ENCODE measurements around the gene ARHGAP24. TPM values are rescaled to one million over a fixed set of nuclear protein-coding genes. Genes with fewer than 3 reads are reported as not detected.

The ARHGAP24 gene
- total RNA-seq, 1 donor from 2014 or later: 17.8 TPM

GRCh38 chr4:85707611-85708010 is 232.7 kb downstream of the ARHGAP24 start:
- DNase-seq (ENCODE audit: low spot score, unreplicated experiment): no peak
- no peaks in the 10 kb centered on the region for H3K4me1 Mint-ChIP-seq (ENCODE audit: low read depth)
- no peak overlapping the region for H3K4me3 Mint-ChIP-seq (ENCODE audit: low read depth)
- TF ChIP-seq, protein P1, sequence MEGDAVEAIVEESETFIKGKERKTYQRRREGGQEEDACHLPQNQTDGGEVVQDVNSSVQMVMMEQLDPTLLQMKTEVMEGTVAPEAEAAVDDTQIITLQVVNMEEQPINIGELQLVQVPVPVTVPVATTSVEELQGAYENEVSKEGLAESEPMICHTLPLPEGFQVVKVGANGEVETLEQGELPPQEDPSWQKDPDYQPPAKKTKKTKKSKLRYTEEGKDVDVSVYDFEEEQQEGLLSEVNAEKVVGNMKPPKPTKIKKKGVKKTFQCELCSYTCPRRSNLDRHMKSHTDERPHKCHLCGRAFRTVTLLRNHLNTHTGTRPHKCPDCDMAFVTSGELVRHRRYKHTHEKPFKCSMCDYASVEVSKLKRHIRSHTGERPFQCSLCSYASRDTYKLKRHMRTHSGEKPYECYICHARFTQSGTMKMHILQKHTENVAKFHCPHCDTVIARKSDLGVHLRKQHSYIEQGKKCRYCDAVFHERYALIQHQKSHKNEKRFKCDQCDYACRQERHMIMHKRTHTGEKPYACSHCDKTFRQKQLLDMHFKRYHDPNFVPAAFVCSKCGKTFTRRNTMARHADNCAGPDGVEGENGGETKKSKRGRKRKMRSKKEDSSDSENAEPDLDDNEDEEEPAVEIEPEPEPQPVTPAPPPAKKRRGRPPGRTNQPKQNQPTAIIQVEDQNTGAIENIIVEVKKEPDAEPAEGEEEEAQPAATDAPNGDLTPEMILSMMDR (IDR thresholded peaks at IDR 0.05; ENCODE audit: unreplicated experiment): no peak
- H3K9me3 Mint-ChIP-seq (ENCODE audit: low read depth): no peaks in the 10 kb centered on the region
- no peaks in the 10 kb centered on the region for H3K36me3 Mint-ChIP-seq (ENCODE audit: insufficient read depth)
- no peak overlapping the region for H3K27ac Mint-ChIP-seq
- no peaks in the 10 kb centered on the region for H3K27me3 Mint-ChIP-seq

- Mint-ChIP-seq H3K27ac (no peak overlapping the region), H3K9me3 (ENCODE audit: low read depth) (no peaks in the 10 kb centered on the region), H3K36me3 (ENCODE audit: insufficient read depth) (no peaks in the 10 kb centered on the region), H3K4me1 (ENCODE audit: low read depth) (no peaks in the 10 kb centered on the region), H3K4me3 (ENCODE audit: low read depth) (no peak overlapping the region), H3K27me3 (no peaks in the 10 kb centered on the region)
- no peak for DNase-seq (ENCODE audit: low spot score, unreplicated experiment)
- TF ChIP-seq, protein P1 (IDR thresholded peaks at IDR 0.05; ENCODE audit: unreplicated experiment): no peak
Observed at GRCh38 chr4:85708468-85708867, 233.5 kb downstream of the ARHGAP24 start.

GRCh38 chr4:85713005-85713404 is 238.1 kb downstream of the ARHGAP24 start:
- no peaks in the 10 kb centered on the region for H3K36me3 Mint-ChIP-seq (ENCODE audit: insufficient read depth)
- no peak overlapping the region for H3K4me3 Mint-ChIP-seq (ENCODE audit: low read depth)
- no peak overlapping the region for H3K27ac Mint-ChIP-seq
- H3K4me1 Mint-ChIP-seq (ENCODE audit: low read depth): no peaks in the 10 kb centered on the region
- TF ChIP-seq, protein P1 (IDR thresholded peaks at IDR 0.05; ENCODE audit: unreplicated experiment): no peak
- DNase-seq (ENCODE audit: low spot score, unreplicated experiment): no peak
- H3K27me3 Mint-ChIP-seq: no peaks in the 10 kb centered on the region
- H3K9me3 Mint-ChIP-seq (ENCODE audit: low read depth): no peaks in the 10 kb centered on the region

DNA sequence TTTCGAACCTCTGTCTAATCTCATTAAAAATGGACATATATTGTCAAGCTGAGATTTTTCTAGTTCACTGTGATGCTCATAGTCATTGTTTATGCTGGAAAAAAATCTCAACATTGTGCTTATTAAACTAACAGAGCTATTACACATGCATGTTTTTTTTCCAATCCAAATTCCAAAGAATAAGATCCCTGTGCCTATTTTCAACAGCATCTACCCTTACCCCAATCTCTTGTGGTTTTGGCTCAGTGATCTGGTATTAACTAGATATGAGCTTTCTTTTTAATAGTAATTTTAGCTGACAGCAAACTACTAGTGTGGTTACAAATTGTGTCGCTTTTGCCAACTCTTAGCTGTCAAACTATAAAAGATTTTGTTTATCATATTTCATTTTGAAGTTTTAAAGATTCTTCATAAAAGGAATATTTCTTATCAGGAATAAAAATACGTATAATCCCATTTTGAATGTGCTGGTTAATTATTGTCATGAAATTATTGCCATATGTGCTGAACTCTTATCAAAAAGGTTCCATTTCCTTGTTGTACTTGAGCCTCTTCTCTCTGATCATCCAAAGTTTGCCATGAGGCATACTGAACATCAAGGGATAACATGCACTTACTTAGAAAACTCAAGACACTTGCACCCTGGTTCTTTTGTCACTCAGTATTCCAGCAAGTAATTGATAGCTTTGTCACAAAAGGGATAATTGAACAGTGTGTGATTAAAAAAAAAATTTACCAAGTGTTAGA is 241.2 kb downstream of the ARHGAP24 start:
- H3K36me3 Mint-ChIP-seq (ENCODE audit: insufficient read depth): no peaks in the 10 kb centered on the region
- TF ChIP-seq, protein P1 (IDR thresholded peaks at IDR 0.05; ENCODE audit: unreplicated experiment): no peak
- no peaks in the 10 kb centered on the region for H3K4me1 Mint-ChIP-seq (ENCODE audit: low read depth)
- H3K27me3 Mint-ChIP-seq: no peaks in the 10 kb centered on the region
- no peak for DNase-seq (ENCODE audit: low spot score, unreplicated experiment)
- H3K4me3 Mint-ChIP-seq (ENCODE audit: low read depth): no peak overlapping the region
- no peak overlapping the region for H3K27ac Mint-ChIP-seq
- no peaks in the 10 kb centered on the region for H3K9me3 Mint-ChIP-seq (ENCODE audit: low read depth)

GRCh38 chr4:85717351-85717750 is 242.4 kb downstream of the ARHGAP24 start:
- DNase-seq (ENCODE audit: low spot score, unreplicated experiment): no peak
- H3K27me3 Mint-ChIP-seq: no peaks in the 10 kb centered on the region
- no peaks in the 10 kb centered on the region for H3K4me1 Mint-ChIP-seq (ENCODE audit: low read depth)
- H3K27ac Mint-ChIP-seq: no peak overlapping the region
- no peaks in the 10 kb centered on the region for H3K36me3 Mint-ChIP-seq (ENCODE audit: insufficient read depth)
- no peak overlapping the region for H3K4me3 Mint-ChIP-seq (ENCODE audit: low read depth)
- H3K9me3 Mint-ChIP-seq (ENCODE audit: low read depth): no peaks in the 10 kb centered on the region
- TF ChIP-seq, protein P1 (IDR thresholded peaks at IDR 0.05; ENCODE audit: unreplicated experiment): no peak

All from progenitor cell of endocrine pancreas (in vitro differentiated cells).